ENCODE data around the gene UBA6.

DNA sequence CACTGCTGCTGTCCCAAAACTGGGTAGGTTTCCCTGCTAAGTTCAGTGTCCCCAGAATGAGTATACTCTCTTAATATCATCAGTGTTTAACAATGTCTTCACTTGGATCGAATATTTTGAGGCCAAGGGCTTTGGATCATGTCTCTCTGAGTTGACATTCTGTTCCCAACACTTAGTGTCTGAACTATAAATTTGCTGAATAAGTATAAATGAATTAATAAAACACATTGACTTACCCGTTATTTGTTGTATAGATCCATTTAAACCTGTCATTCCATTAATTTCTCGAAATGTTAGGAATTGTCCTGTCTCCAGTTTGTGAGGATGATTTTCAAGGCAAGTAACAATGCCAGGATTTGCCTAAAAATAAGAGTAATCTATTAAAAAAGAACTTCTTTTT lies 32.6 kb downstream of the UBA6 start:
- no peak for TF ChIP-seq POLR2AphosphoS5 (IDR thresholded peaks at IDR 0.05)
- TF ChIP-seq CTCF (IDR thresholded peaks at IDR 0.05): no peak
